B cell (primary cell): Measurements from ENCODE around the gene LRRC8D. TPM values are rescaled to one million over a fixed set of nuclear protein-coding genes. Genes with fewer than 3 reads are reported as not detected.

ENCODE experiments used
- ATAC-seq: fragments of 200-7000 bp; cut with Tn5 transposase; one replicate; pipeline ENCODE4 v1.10.0; 2021; ENCODE audit warnings: low read depth, mild to moderate bottlenecking, moderate number of reproducible peaks, moderate library complexity
- CTCF ChIA-PET: fragments of 350-600 bp; sonication (Branson Sonifier 250); formaldehyde crosslinking; loops from one replicate; lab custom pipeline; 2021; ENCODE audit warnings: antibody characterized with exemption, inconsistent platforms; lab: Charles Lee
- POLR2A ChIA-PET: fragments of 350-600 bp; sonication (Branson Sonifier 250); formaldehyde crosslinking; loops from one replicate; lab custom pipeline; 2021; ENCODE audit warnings: antibody characterized with exemption; lab: Charles Lee
- DNase-seq: peaks from one replicate; pipeline ENCODE4 v3.0.0; 2013
- H2AFZ ChIP-seq: 2 replicates; pipeline ENCODE4 v1.6.1; 2012; ENCODE audit warnings: mild to moderate bottlenecking, low read depth, low read length; ENCODE audit not compliant: insufficient read depth, poor library complexity, severe bottlenecking
- H3K27ac ChIP-seq, 2 donors: 1 replicate in 1 of 2; 2 replicates in 1 of 2; pipeline ENCODE4 v1.5.1; 2012 to 2013; ENCODE audit warnings: low read length in 2 of 2, mild to moderate bottlenecking in 2 of 2, moderate library complexity in 1 of 2
- H3K27me3 ChIP-seq, 4 experiments: fragments of 200-600 bp in 1 of 4; sonication (generic) in 1 of 4; replicated peaks in 1 of 4; 1 replicate in 2 of 4; 2 replicates in 2 of 4; pipeline versions ENCODE4 v1.6.1 to v1.7.0; 2013 to 2016; ENCODE audit warnings: low read length in 3 of 4, mild to moderate bottlenecking in 2 of 4, mixed read lengths in 1 of 4, moderate library complexity in 1 of 4; ENCODE audit not compliant: insufficient read depth in 4 of 4, control insufficient read depth in 3 of 4; ENCODE audit errors: control extremely low read depth in 1 of 4
- H3K36me3 ChIP-seq, 2 experiments: replicated peaks in 1 of 2; 1 replicate in 1 of 2; 2 replicates in 1 of 2; pipeline versions ENCODE4 v1.6.1 to v1.7.1; 2013; ENCODE audit warnings: low read length in 1 of 2; ENCODE audit not compliant: insufficient read depth in 2 of 2, control insufficient read depth in 1 of 2; ENCODE audit errors: control extremely low read depth in 1 of 2, extremely low read depth in 1 of 2
- H3K4me1 ChIP-seq, 2 donors: fragments of 200-600 bp in 1 of 2; sonication (generic) in 1 of 2; 1 replicate in 1 of 2; 2 replicates in 1 of 2; pipeline versions ENCODE4 v1.5.1 to v1.6.1; 2013 to 2017; ENCODE audit warnings: low read length in 2 of 2; ENCODE audit not compliant: control insufficient read depth in 2 of 2, insufficient read depth in 2 of 2
- H3K4me2 ChIP-seq: replicated peaks from 2 replicates; pipeline ENCODE3; 2012; ENCODE audit warnings: mild to moderate bottlenecking, low read depth, low read length; ENCODE audit not compliant: poor library complexity, severe bottlenecking
- H3K4me3 ChIP-seq, 5 experiments: fragments of 200-600 bp in 1 of 5; sonication (generic) in 1 of 5; 1 replicate in 3 of 5; 2 replicates in 2 of 5; pipeline versions ENCODE4 v1.5.1 to v1.7.0; 2011 to 2016; ENCODE audit warnings: low read length in 4 of 5, mild to moderate bottlenecking in 4 of 5, low read depth in 2 of 5, control low read depth in 1 of 5, moderate library complexity in 1 of 5; ENCODE audit not compliant: insufficient read depth in 1 of 5; ENCODE audit errors: control extremely low read depth in 1 of 5, extremely low read depth in 1 of 5
- H3K79me2 ChIP-seq: fragments of 200-600 bp; sonication (generic); one replicate; pipeline ENCODE4 v1.6.0; 2016; ENCODE audit warnings: low read length; ENCODE audit not compliant: control insufficient read depth, insufficient read depth
- H3K9ac ChIP-seq: fragments of 200-600 bp; sonication (generic); 2 replicates; pipeline ENCODE4 v1.6.1; 2017; ENCODE audit warnings: mild to moderate bottlenecking, low read length, moderate library complexity
- H3K9me3 ChIP-seq, 3 donors: one replicate each; pipeline versions ENCODE4 v1.6.1 to v1.7.1; 2013; ENCODE audit warnings: low read length in 2 of 3; ENCODE audit not compliant: control insufficient read depth in 2 of 3, insufficient read depth in 1 of 3; ENCODE audit errors: control extremely low read depth in 1 of 3
- H4K20me1 ChIP-seq: 2 replicates; pipeline ENCODE4 v1.6.0; 2012; ENCODE audit warnings: mild to moderate bottlenecking, low read length; ENCODE audit not compliant: insufficient read depth, control insufficient read depth, poor library complexity, severe bottlenecking
- H3K27ac Mint-ChIP-seq: one replicate; pipeline ENCODE4 v1.8.0; 2021; ENCODE audit warnings: mixed read lengths
- H3K27me3 Mint-ChIP-seq: one replicate; pipeline ENCODE4 v1.8.0; 2021; ENCODE audit warnings: mixed read lengths
- H3K4me1 Mint-ChIP-seq: one replicate; pipeline ENCODE4 v1.8.0; 2021; ENCODE audit warnings: mixed read lengths
- H3K4me3 Mint-ChIP-seq: one replicate; pipeline ENCODE4 v1.8.0; 2021; ENCODE audit warnings: mixed read lengths
- H3K9me3 Mint-ChIP-seq: one replicate; pipeline ENCODE4 v1.8.0; 2022; ENCODE audit warnings: mixed read lengths; ENCODE audit not compliant: insufficient read depth
- EZH2 ChIP-seq: IDR thresholded peaks from 2 replicates; pipeline ENCODE4 v1.6.1; 2012; ENCODE audit warnings: borderline replicate concordance, low read depth, mild to moderate bottlenecking, moderate library complexity, low read length; ENCODE audit not compliant: insufficient read depth, poor library complexity, severe bottlenecking
- WGBS: methylation state at CpG from one replicate; pipeline ENCODE4 v1.1.5; 2013; ENCODE audit warnings: missing lambda C conversion rate; ENCODE audit not compliant: insufficient coverage; 5-methylcytosine and 5-hydroxymethylcytosine counted together
- intact Hi-C: fragments of 100-400 bp; cut with micrococcal nuclease; formaldehyde crosslinking; loops from one replicate; pipeline ENCODE4 v1.10.0; 2022
- polyA plus RNA-seq: library from polyadenylated mRNA; depleted of rRNA; stranded (reverse); fragments of >200 nt; gene quantifications from 2 replicates; pipeline ENCODE4 v1.2.3, GENCODE V29; 2012
- total RNA-seq, 2 donors: library from RNA; stranded (reverse); fragments of 120-200 nt in 1 of 2; gene quantifications; 1 replicate in 1 of 2; 2 replicates in 1 of 2; pipeline versions ENCODE4 v1.2.3 to v1.2.4, GENCODE V29; 2013 to 2022
- TF ChIP-seq, protein P1 (sequence below): fragments of 200-600 bp; IDR thresholded peaks from one replicate; pipeline ENCODE4 v1.8.0; 2022; ENCODE audit warnings: antibody characterized with exemption, mild to moderate bottlenecking

Gene LRRC8D
- total and polyA plus RNA-seq, 2 donors (not counting 1 experiment from before 2014, with no cell fraction given) = 23.7 to 47.0 TPM

DNA sequence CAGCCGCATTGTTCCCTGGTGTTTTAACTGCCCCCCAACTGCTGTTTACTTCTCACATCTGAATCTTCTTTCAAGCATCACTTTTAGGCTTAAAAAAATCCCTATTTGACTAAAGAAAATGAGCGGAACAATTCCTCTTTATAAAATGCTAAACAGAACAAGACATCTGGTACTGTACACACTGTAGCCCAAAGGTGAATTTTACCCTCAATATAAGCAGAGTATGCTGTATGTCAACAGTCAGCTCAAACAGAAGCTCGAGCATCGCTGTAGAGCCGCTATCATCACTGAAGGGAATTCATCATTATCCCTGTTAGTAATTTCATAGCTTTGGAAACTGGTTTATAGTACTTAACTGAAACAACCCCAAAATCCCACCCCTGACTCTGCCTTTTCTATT lies 85.3 kb downstream of the LRRC8D start:
- Mint-ChIP-seq H3K4me3 (no peak overlapping the region), H3K9me3 (no peaks in the 10 kb centered on the region), H3K27me3 (no peaks in the 10 kb centered on the region), H3K4me1 (peaks cover 68% of the 10 kb centered on the region), H3K27ac (no peak overlapping the region)
- no peak overlapping the region for H3K27ac ChIP-seq
- WGBS = 100% methylated on average over 1 of the region's 5 CpGs
- no peak overlapping the region for H3K4me2 ChIP-seq
- DNase-seq (no peak), ATAC-seq (no peak)
- H3K4me1 ChIP-seq = peaks cover 8 to 22% of the 10 kb centered on the region in 2 donors
- H3K4me3 ChIP-seq = no peak overlapping the region
- H3K9ac ChIP-seq = no peak overlapping the region
- no peaks in the 10 kb centered on the region for H3K27me3 ChIP-seq
- no peaks in the 10 kb centered on the region for H3K9me3 ChIP-seq
- H3K79me2 ChIP-seq = peaks cover 45% of the 10 kb centered on the region
- intact Hi-C loops = no loop called here
- H2AFZ ChIP-seq = no peak overlapping the region
- CTCF ChIA-PET = no interaction called here
- H3K36me3 ChIP-seq = peaks cover 0 to 3% of the 10 kb centered on the region in 2 experiments
- peaks cover 30% of the 10 kb centered on the region for H4K20me1 ChIP-seq
- POLR2A ChIA-PET = no interaction called here
- TF ChIP-seq, protein P1, sequence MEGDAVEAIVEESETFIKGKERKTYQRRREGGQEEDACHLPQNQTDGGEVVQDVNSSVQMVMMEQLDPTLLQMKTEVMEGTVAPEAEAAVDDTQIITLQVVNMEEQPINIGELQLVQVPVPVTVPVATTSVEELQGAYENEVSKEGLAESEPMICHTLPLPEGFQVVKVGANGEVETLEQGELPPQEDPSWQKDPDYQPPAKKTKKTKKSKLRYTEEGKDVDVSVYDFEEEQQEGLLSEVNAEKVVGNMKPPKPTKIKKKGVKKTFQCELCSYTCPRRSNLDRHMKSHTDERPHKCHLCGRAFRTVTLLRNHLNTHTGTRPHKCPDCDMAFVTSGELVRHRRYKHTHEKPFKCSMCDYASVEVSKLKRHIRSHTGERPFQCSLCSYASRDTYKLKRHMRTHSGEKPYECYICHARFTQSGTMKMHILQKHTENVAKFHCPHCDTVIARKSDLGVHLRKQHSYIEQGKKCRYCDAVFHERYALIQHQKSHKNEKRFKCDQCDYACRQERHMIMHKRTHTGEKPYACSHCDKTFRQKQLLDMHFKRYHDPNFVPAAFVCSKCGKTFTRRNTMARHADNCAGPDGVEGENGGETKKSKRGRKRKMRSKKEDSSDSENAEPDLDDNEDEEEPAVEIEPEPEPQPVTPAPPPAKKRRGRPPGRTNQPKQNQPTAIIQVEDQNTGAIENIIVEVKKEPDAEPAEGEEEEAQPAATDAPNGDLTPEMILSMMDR = no peak
- TF ChIP-seq EZH2 = no peak

DNA sequence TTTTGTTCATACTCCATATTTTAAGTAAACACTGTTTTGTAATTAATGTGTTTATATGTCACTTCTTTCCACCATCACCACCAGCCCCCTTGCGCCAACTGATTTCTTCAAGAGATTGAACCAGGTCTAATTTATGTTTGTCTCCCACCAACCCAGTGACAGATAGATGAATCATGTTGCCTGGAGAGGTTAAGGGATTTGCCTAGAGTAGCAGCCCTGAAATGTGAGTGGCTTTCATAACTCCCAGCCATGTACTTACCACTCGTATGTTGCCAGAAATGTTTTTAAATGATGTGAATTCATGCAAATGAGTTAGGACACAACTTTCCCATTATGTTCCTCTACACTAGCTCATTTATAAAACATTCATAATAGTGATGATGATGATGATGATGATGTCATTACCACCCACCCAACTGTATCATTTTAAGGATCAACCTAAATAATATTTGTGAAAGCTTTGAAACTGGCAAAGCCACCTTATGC lies 86.9 kb downstream of the LRRC8D start:
- no peak overlapping the region for H3K4me3 Mint-ChIP-seq
- H3K4me3 ChIP-seq = no peak overlapping the region
- H3K4me1 Mint-ChIP-seq = peaks cover 65% of the 10 kb centered on the region
- no peak overlapping the region for H3K4me2 ChIP-seq
- no peaks in the 10 kb centered on the region for H3K9me3 ChIP-seq
- ATAC-seq (no peak), DNase-seq (no peak)
- TF ChIP-seq, protein P1 = no peak
- no peak for TF ChIP-seq EZH2
- H3K4me1 ChIP-seq = peaks cover 8 to 22% of the 10 kb centered on the region in 2 donors
- no peaks in the 10 kb centered on the region for H3K27me3 Mint-ChIP-seq
- H2AFZ ChIP-seq = no peak overlapping the region
- POLR2A ChIA-PET = no interaction called here
- intact Hi-C loops = no loop called here
- H4K20me1 ChIP-seq = peaks cover 40% of the 10 kb centered on the region
- no peak overlapping the region for H3K27ac Mint-ChIP-seq
- no CpG with 5 or more reads among the region's 2 CpGs for WGBS
- peaks cover 58% of the 10 kb centered on the region for H3K79me2 ChIP-seq
- no peak overlapping the region for H3K9ac ChIP-seq
- no peaks in the 10 kb centered on the region for H3K9me3 Mint-ChIP-seq
- CTCF ChIA-PET = no interaction called here
- H3K36me3 ChIP-seq = peaks cover 0 to 3% of the 10 kb centered on the region in 2 experiments
- H3K27me3 ChIP-seq = no peaks in the 10 kb centered on the region
- no peak overlapping the region for H3K27ac ChIP-seq
